SK-N-SH treated with all-trans-retinoic acid at 6 μM for 48 hours (cell line): Measurements from ENCODE around the gene PCMT1.

Experiments
- ARNTL ChIP-seq: fragments of 450-650 bp; formaldehyde crosslinking; IDR thresholded peaks from 2 replicates; pipeline ENCODE4 v1.5.0; 2020; ENCODE audit warnings: low read depth, mild to moderate bottlenecking, moderate library complexity, borderline replicate concordance
- BACH2 ChIP-seq: fragments of 250-450 bp; sonication (Bioruptor Pico); IDR thresholded peaks from 2 replicates; pipeline ENCODE4 v1.9.0; 2021; ENCODE audit warnings: mild to moderate bottlenecking, borderline replicate concordance
- OSR1 ChIP-seq: fragments of 250-450 bp; sonication (Bioruptor Pico); IDR thresholded peaks from 2 replicates; pipeline ENCODE4 v1.8.0; 2022; ENCODE audit warnings: moderate library complexity, mild to moderate bottlenecking, inconsistent platforms
- PATZ1 ChIP-seq: fragments of 250-450 bp; sonication (Bioruptor Pico); IDR thresholded peaks from 2 replicates; pipeline ENCODE4 v1.8.0; 2020; ENCODE audit warnings: mild to moderate bottlenecking, moderate library complexity, borderline replicate concordance
- ZC3H10 ChIP-seq: fragments of 250-450 bp; sonication (Bioruptor Pico); IDR thresholded peaks from 2 replicates; pipeline ENCODE4 v1.5.1; 2021; ENCODE audit warnings: mild to moderate bottlenecking, moderate library complexity
- ZFP3 ChIP-seq: fragments of 250-450 bp; sonication (Bioruptor Pico); IDR thresholded peaks from 2 replicates; pipeline ENCODE4 v1.5.0; 2020; ENCODE audit warnings: mild to moderate bottlenecking, moderate library complexity
- ZFP30 ChIP-seq: fragments of 450-650 bp; formaldehyde crosslinking; IDR thresholded peaks from 2 replicates; pipeline ENCODE4 v1.5.0; 2022; ENCODE audit warnings: mild to moderate bottlenecking, moderate library complexity
- ZNF565 ChIP-seq: fragments of 450-650 bp; formaldehyde crosslinking; conservative IDR thresholded peaks from 2 replicates; pipeline ENCODE4 v1.5.0; 2020; ENCODE audit warnings: low read depth, mild to moderate bottlenecking, moderate library complexity

GRCh38 chr6:149749594-149750135 is at the start of gene PCMT1:
- TF ChIP-seq PATZ1 (CRISPR knock-in tag) (no peak), BACH2 (CRISPR knock-in tag) (no peak), ZNF565 (CRISPR knock-in tag) (no peak), ARNTL (CRISPR knock-in tag) (no peak), ZFP3 (CRISPR knock-in tag) (no peak), OSR1 (no peak), ZFP30 (CRISPR knock-in tag) (no peak), ZC3H10 (CRISPR knock-in tag) (no peak)
